OCI-LY3 (cell line): ENCODE data around the gene UBXN10.

Experiments
- CTCF ChIP-seq: fragments of 200-600, 300-600 bp; sonication (generic); IDR thresholded peaks from 2 replicates; pipeline ENCODE4 v1.5.1; 2014; ENCODE audit warnings: antibody characterized with exemption, low read length, low read depth
- EZH2phosphoT487 ChIP-seq: fragments of 200-600 bp; shearing (Covaris generic); IDR thresholded peaks from 2 replicates; pipeline ENCODE4 v1.6.1; 2018; ENCODE audit warnings: antibody characterized with exemption, mixed run types, low read depth

DNA sequence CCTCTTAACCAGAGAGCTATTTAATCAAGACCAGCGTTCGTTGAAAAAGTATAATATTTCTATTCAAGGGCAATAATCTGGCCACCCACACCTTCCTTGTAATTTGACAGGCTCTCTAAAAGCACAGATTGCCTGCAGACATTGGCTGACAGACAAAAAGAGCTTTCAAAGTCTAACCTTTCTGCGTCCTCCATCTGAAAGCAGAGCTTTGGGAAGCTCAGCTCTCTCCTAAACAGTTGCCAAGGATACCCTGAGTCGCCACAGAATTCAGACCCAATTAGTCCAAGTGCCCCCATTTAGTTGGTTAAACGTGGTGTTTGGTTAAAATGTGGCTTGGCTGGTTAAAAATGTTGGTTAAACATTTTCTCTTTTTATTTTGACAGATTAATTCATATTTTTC, 34.1 kb downstream of the UBXN10 start:
- TF ChIP-seq CTCF (no peak), EZH2phosphoT487 (no peak)
